Measurements from ENCODE around the gene SARNP.

SARNP gene

GRCh38 chr12:55739025-55739378 is 78.5 kb downstream of the SARNP start:
- FAIRE-seq = no peak

- no peak for FAIRE-seq
Observed at GRCh38 chr12:55738123-55739024, 79.2 kb downstream of the SARNP start.

- no peak for FAIRE-seq
Observed at GRCh38 chr12:55737581-55738122, 79.9 kb downstream of the SARNP start.

GRCh38 chr12:55736780-55737580 is 80.5 kb downstream of the SARNP start:
- FAIRE-seq = no peak

GRCh38 chr12:55736076-55736475 is 81.4 kb downstream of the SARNP start:
- FAIRE-seq = no peak

GRCh38 chr12:55734595-55734994 is 82.9 kb downstream of the SARNP start:
- no peak for FAIRE-seq

- FAIRE-seq = no peak
Observed at GRCh38 chr12:55733858-55734257, 83.7 kb downstream of the SARNP start.

- no peak for FAIRE-seq
Observed at GRCh38 chr12:55733021-55733555, 84.4 kb downstream of the SARNP start.

- no peak for FAIRE-seq
Observed at GRCh38 chr12:55732288-55732687, 85.2 kb downstream of the SARNP start.

GRCh38 chr12:55729819-55730818 is 87.4 kb downstream of the SARNP start:
- FAIRE-seq = no peak

GRCh38 chr12:55728939-55729818 is 88.3 kb downstream of the SARNP start, which contains the start of gene CD63:
CD63 (minus strand) TSS chr12:55729009; CDS start chr12:55728341, 668 bp downstream.
- FAIRE-seq = no peak

- no peak for FAIRE-seq
Observed at GRCh38 chr12:55728186-55728938, 89.2 kb downstream of the SARNP start.

GRCh38 chr12:55727643-55728185 is 89.8 kb downstream of the SARNP start:
- FAIRE-seq = no peak

- FAIRE-seq = no peak
Observed at GRCh38 chr12:55726971-55727370, 90.6 kb downstream of the SARNP start.

GRCh38 chr12:55725556-55725955 is 92.0 kb downstream of the SARNP start:
- no peak for FAIRE-seq

GRCh38 chr12:55724940-55725309 is 92.6 kb downstream of the SARNP start:
- no peak for FAIRE-seq

GRCh38 chr12:55724226-55724939 is 93.1 kb downstream of the SARNP start:
- FAIRE-seq = no peak

GRCh38 chr12:55723516-55724225 is 93.9 kb downstream of the SARNP start:
- no peak for FAIRE-seq

Measured in colon (tissue), 2 donors.